Nephron progenitor cell (in vitro differentiated cells): ENCODE measurements around the gene DYRK1A.
A peak's percentile ranks its signal among the peaks of the same experiment; 100 is the strongest.

Experiments used
- DNase-seq: peaks from one replicate; pipeline ENCODE4 v3.0.0; 2021
- H3K27ac Mint-ChIP-seq: 2 replicates; pipeline ENCODE4 v1.8.0; 2021; ENCODE audit warnings: mild to moderate bottlenecking, moderate library complexity, mixed read lengths
- H3K27me3 Mint-ChIP-seq: 2 replicates; pipeline ENCODE4 v1.8.0; 2021; ENCODE audit warnings: mild to moderate bottlenecking, low read depth, mixed read lengths; ENCODE audit not compliant: poor library complexity
- H3K36me3 Mint-ChIP-seq: 2 replicates; pipeline ENCODE4 v1.8.0; 2021; ENCODE audit warnings: low read depth, mixed read lengths
- H3K4me1 Mint-ChIP-seq: 2 replicates; pipeline ENCODE4 v1.8.0; 2021; ENCODE audit warnings: mixed read lengths
- H3K4me3 Mint-ChIP-seq: 2 replicates; pipeline ENCODE4 v1.8.0; 2021; ENCODE audit warnings: mild to moderate bottlenecking, moderate library complexity, mixed read lengths
- H3K9me3 Mint-ChIP-seq: 2 replicates; pipeline ENCODE4 v1.8.0; 2021; ENCODE audit warnings: mild to moderate bottlenecking, moderate library complexity, mixed read lengths
- CTCF ChIP-seq: fragments of 200-600 bp; sonication (generic); IDR thresholded peaks from 2 replicates; pipeline ENCODE4 v1.5.0; 2021; ENCODE audit warnings: antibody characterized with exemption

The DYRK1A gene

DNA sequence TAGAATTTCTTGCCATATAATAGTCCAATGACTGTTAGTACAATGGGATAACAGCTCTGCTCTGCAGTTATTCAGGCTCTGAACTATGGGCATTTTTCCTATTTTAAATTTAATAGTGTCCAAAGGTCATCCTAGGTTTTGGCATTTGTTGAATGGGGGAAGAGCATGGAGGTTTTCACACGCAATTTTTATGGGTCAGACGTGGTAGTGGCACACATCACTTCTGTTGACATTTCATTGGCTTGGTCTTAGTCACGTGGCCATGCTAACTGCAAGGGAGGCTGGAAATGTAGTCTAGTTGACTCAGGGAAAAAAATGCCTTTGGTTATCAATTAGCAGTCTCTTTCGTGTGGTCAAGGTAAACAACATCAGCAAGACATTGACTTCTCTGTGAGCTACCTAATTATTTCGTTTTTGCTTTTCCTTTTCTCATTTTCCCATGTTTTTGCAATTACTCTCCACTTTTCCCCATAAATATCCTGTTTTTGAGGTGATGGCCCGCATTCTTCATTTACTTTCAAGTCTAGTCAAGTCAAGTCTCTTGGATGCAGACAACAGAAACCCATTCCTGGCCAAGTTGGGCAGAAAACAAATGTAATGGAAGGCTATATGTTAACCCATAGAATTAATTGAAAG, 82.8 kb downstream of the DYRK1A start:
- H3K36me3 Mint-ChIP-seq: peaks cover 37% of the 10 kb centered on the region
- no peak for DNase-seq
- no peak overlapping the region for H3K27ac Mint-ChIP-seq
- H3K4me3 Mint-ChIP-seq: no peak overlapping the region
- TF ChIP-seq CTCF: no peak
- H3K9me3 Mint-ChIP-seq: no peaks in the 10 kb centered on the region
- no peaks in the 10 kb centered on the region for H3K27me3 Mint-ChIP-seq
- H3K4me1 Mint-ChIP-seq: peaks cover 50% of the 10 kb centered on the region

GRCh38 chr21:37450445-37450941, 83.9 kb downstream of the DYRK1A start:
- H3K4me1 Mint-ChIP-seq: peaks cover 52% of the 10 kb centered on the region
- TF ChIP-seq CTCF: no peak
- H3K27me3 Mint-ChIP-seq: no peaks in the 10 kb centered on the region
- H3K27ac Mint-ChIP-seq: peak overlapping the region; percentile 49
- H3K36me3 Mint-ChIP-seq: peaks cover 44% of the 10 kb centered on the region
- H3K4me3 Mint-ChIP-seq: no peak overlapping the region
- DNase-seq: no peak
- H3K9me3 Mint-ChIP-seq: no peaks in the 10 kb centered on the region

DNA sequence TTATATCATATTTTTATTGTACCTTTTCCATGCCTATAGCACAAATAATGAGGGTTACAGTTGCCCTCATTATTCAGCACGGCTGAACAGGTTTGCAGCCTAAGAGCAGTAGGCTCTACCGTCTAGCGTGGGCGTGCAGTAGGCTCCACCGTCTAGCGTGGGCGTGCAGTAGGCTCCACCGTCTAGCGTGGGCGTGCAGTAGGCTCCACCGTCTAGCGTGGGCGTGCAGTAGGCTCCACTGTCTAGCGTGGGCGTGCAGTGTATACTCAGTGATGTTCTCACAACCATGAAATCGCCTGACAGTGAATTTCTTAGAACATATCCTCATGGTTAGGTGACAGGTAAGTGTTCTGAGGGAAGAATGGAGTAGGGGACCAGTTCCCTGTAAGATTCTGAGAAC, 84.9 kb downstream of the DYRK1A start:
- Mint-ChIP-seq H3K36me3 (peaks cover 52% of the 10 kb centered on the region), H3K27ac (peak overlapping the region; percentile 53), H3K4me1 (peaks cover 57% of the 10 kb centered on the region), H3K9me3 (no peaks in the 10 kb centered on the region), H3K4me3 (no peak overlapping the region), H3K27me3 (no peaks in the 10 kb centered on the region)
- no peak for TF ChIP-seq CTCF
- no peak for DNase-seq

DNA sequence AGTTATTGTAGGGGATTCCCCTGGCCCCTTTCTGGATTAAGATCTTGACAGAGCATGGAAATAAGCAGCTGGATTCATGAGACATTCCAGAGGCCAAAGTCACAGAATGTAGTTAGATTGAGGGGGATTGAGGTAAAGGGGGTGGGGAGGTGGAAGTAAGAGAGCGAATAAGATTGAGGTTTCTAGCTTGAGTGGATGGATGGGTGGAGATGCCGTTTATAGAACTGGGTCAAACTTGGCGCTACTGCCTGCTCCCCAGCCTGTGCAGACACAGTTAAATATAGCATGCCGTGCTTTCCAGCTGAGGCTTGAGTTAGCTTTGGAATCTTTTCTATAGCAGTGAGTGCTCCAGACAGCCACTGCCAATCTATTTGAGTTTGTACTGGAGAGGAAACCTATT, 85.7 kb downstream of the DYRK1A start:
- Mint-ChIP-seq H3K9me3 (no peaks in the 10 kb centered on the region), H3K27me3 (no peaks in the 10 kb centered on the region), H3K4me1 (peaks cover 53% of the 10 kb centered on the region), H3K36me3 (peaks cover 52% of the 10 kb centered on the region), H3K27ac (peak overlapping the region; percentile 53), H3K4me3 (no peak overlapping the region)
- no peak for TF ChIP-seq CTCF
- no peak for DNase-seq

GRCh38 chr21:37453350-37453749, 86.8 kb downstream of the DYRK1A start:
- Mint-ChIP-seq H3K4me3 (no peak overlapping the region), H3K4me1 (peaks cover 65% of the 10 kb centered on the region), H3K36me3 (peaks cover 48% of the 10 kb centered on the region), H3K27me3 (no peaks in the 10 kb centered on the region), H3K27ac (no peak overlapping the region), H3K9me3 (no peaks in the 10 kb centered on the region)
- no peak for TF ChIP-seq CTCF
- DNase-seq: no peak

- peaks cover 74% of the 10 kb centered on the region for H3K4me1 Mint-ChIP-seq
Measured at GRCh38 chr21:37454869-37455503, 88.4 kb downstream of the DYRK1A start.

More at GRCh38 chr21:37454869-37455503, 88.4 kb downstream of the DYRK1A start:
- no peak for TF ChIP-seq CTCF
- Mint-ChIP-seq H3K27ac (no peak overlapping the region), H3K36me3 (peaks cover 35% of the 10 kb centered on the region), H3K27me3 (no peaks in the 10 kb centered on the region), H3K4me3 (no peak overlapping the region), H3K9me3 (no peaks in the 10 kb centered on the region)
- no peak for DNase-seq
